Measurements from ENCODE around the gene CHST8. TPM values are rescaled to one million over a fixed set of nuclear protein-coding genes. Genes with fewer than 3 reads are reported as not detected.

The CHST8 gene
- total and polyA plus RNA-seq, 2 experiments from 2014 or later, result 9.3 to 38.2 TPM

DNA sequence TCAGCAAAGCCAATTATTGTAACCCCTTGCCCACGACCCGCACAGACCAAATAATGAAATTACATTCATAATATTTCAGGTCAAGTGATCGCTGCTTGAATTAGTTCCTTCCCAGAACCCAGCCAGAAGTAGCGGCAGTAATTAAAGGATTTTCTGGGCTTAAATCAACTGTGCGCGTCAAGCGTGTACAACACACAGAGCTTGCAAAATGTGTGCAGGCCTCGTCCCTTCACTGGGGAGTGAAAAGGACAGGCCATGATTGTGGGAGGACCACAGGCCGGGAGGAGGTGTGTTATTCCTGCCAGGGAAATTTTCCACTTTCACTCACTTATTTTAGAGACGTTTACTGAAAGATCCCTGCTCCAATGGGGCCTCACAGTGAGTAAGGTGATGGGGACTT is 84.9 kb downstream of the CHST8 start (continued):
- no peak for TF ChIP-seq REST (IDR thresholded peaks at IDR 0.05; ENCODE audit: unreplicated experiment)
- TF ChIP-seq EZH2phosphoT487 (IDR thresholded peaks at IDR 0.05; ENCODE audit: unreplicated experiment), result no peak
- no peak for TF ChIP-seq EZH2 (IDR thresholded peaks at IDR 0.05; ENCODE audit: low read depth, unreplicated experiment)
- no peak for TF ChIP-seq JUNB (IDR thresholded peaks at IDR 0.05; ENCODE audit: unreplicated experiment)
- no peak for TF ChIP-seq ZNF331 (CRISPR knock-in tag; IDR thresholded peaks at IDR 0.05; ENCODE audit: low read depth)
- no peak for TF ChIP-seq STAT1 (IDR thresholded peaks at IDR 0.05; ENCODE audit: unreplicated experiment)

GRCh38 chr19:33712268-33712667 is 90.5 kb downstream of the CHST8 start:
- Histone ChIP-seq H3K36me3 (ENCODE audit: insufficient read depth) (no peaks in the 10 kb centered on the region; the same call in 1 of the 2 replicates), H3K27ac (ENCODE audit: low read depth) (no peak overlapping the region), H3K79me2 (replicated peaks; ENCODE audit: insufficient read depth) (peaks cover 13% of the 10 kb centered on the region; the same call in 1 of the 2 replicates), H3K9me2 (ENCODE audit: insufficient read depth) (no peaks in the 10 kb centered on the region), H2AFZ (no peak overlapping the region), H4K20me1 (replicated peaks; ENCODE audit: insufficient read depth) (no peaks in the 10 kb centered on the region), H3K4me2 (no peak overlapping the region; the same call in 1 of the 2 replicates), H3K4me1 (ENCODE audit: insufficient read depth) (peaks cover 28% of the 10 kb centered on the region), H3F3A (replicated peaks; ENCODE audit: low read depth) (no peaks in the 10 kb centered on the region), H3K27me3 (ENCODE audit: insufficient read depth) (no peaks in the 10 kb centered on the region), H3K4me3 (no peak overlapping the region)
- Mint-ChIP-seq H3K27ac (no peak overlapping the region), H3K27me3 (ENCODE audit: insufficient read depth, low read depth, poor library complexity) (peaks cover 4% of the 10 kb centered on the region), H3K4me3 (no peak overlapping the region), H3K4me1 (peaks cover 26% of the 10 kb centered on the region), H3K9me3 (no peaks in the 10 kb centered on the region; the same call in 1 of the 3 replicates), H3K36me3 (ENCODE audit: low read depth) (peaks cover 8% of the 10 kb centered on the region; the same call in 1 of the 3 replicates)
- no peak for ATAC-seq
- DNase-seq (ENCODE audit: low spot score), result no peak
- no peak for TF ChIP-seq JUNB (IDR thresholded peaks at IDR 0.05; ENCODE audit: unreplicated experiment)
- no peak for TF ChIP-seq NANOG (IDR thresholded peaks at IDR 0.05; ENCODE audit: borderline replicate concordance)
- TF ChIP-seq REST (IDR thresholded peaks at IDR 0.05; ENCODE audit: unreplicated experiment), result no peak
- TF ChIP-seq ZNF462 (CRISPR knock-in tag; IDR thresholded peaks at IDR 0.05), result no peak
- TF ChIP-seq STAT1 (IDR thresholded peaks at IDR 0.05; ENCODE audit: unreplicated experiment), result no peak
- TF ChIP-seq EZH2phosphoT487 (IDR thresholded peaks at IDR 0.05; ENCODE audit: unreplicated experiment), result no peak
- TF ChIP-seq, protein P1, sequence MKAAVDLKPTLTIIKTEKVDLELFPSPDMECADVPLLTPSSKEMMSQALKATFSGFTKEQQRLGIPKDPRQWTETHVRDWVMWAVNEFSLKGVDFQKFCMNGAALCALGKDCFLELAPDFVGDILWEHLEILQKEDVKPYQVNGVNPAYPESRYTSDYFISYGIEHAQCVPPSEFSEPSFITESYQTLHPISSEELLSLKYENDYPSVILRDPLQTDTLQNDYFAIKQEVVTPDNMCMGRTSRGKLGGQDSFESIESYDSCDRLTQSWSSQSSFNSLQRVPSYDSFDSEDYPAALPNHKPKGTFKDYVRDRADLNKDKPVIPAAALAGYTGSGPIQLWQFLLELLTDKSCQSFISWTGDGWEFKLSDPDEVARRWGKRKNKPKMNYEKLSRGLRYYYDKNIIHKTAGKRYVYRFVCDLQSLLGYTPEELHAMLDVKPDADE (IDR thresholded peaks at IDR 0.05), result no peak
- TF ChIP-seq POLR2AphosphoS5 (IDR thresholded peaks at IDR 0.05; ENCODE audit: low read depth), result no peak

Data from GM23338 (cell line).